Measurements from ENCODE around the gene CDH8.

Gene CDH8

GRCh38 chr16:61644736-61645135 is 391.5 kb downstream of the CDH8 start:
- no peak for TF ChIP-seq CTCF (IDR thresholded peaks at IDR 0.05; ENCODE audit: low read depth, low read length, missing control alignments)
- H3K4me3 ChIP-seq (replicated peaks; ENCODE audit: low read depth, low read length) = no peak overlapping the region
- no peak for DNase-seq (ENCODE audit: extremely low read depth, low read depth)

- TF ChIP-seq CTCF (IDR thresholded peaks at IDR 0.05; ENCODE audit: low read depth, low read length, missing control alignments) = no peak
- DNase-seq (ENCODE audit: extremely low read depth, low read depth) = no peak
- H3K4me3 ChIP-seq (replicated peaks; ENCODE audit: low read depth, low read length) = no peak overlapping the region
Measured at GRCh38 chr16:61617219-61617783, 418.9 kb downstream of the CDH8 start.

GRCh38 chr16:61616088-61616487 is 420.1 kb downstream of the CDH8 start:
- no peak for DNase-seq (ENCODE audit: extremely low read depth, low read depth)
- no peak overlapping the region for H3K4me3 ChIP-seq (replicated peaks; ENCODE audit: low read depth, low read length)
- no peak for TF ChIP-seq CTCF (IDR thresholded peaks at IDR 0.05; ENCODE audit: low read depth, low read length, missing control alignments)

- no peak overlapping the region for H3K4me3 ChIP-seq (replicated peaks; ENCODE audit: low read depth, low read length)
- no peak for DNase-seq (ENCODE audit: extremely low read depth, low read depth)
- no peak for TF ChIP-seq CTCF (IDR thresholded peaks at IDR 0.05; ENCODE audit: low read depth, low read length, missing control alignments)
Measured at GRCh38 chr16:61611847-61612491, 424.3 kb downstream of the CDH8 start.

- DNase-seq (ENCODE audit: extremely low read depth, low read depth) = no peak
- H3K4me3 ChIP-seq (replicated peaks; ENCODE audit: low read depth, low read length) = no peak overlapping the region
- no peak for TF ChIP-seq CTCF (IDR thresholded peaks at IDR 0.05; ENCODE audit: low read depth, low read length, missing control alignments)
Measured at GRCh38 chr16:61606581-61606980, 429.7 kb downstream of the CDH8 start.

All from HFF-Myc (cell line).